GM12878 (cell line): ENCODE measurements around the gene MICAL3.

Experiments
- POLR2A ChIP-seq: IDR thresholded peaks from 2 replicates; pipeline ENCODE4 v1.6.1; 2011; ENCODE audit warnings: low read depth, mild to moderate bottlenecking, low read length
- TF ChIP-seq, protein P1 (sequence below), 3 experiments: IDR thresholded peaks in 2 of 3; conservative IDR thresholded peaks in 1 of 3; 2 replicates each; pipeline ENCODE4 v1.5.1; 2011; ENCODE audit warnings: low read depth in 3 of 3, low read length in 3 of 3, mild to moderate bottlenecking in 3 of 3, control low read depth in 2 of 3, moderate library complexity in 2 of 3, inconsistent platforms in 1 of 3, mixed read lengths in 1 of 3; ENCODE audit not compliant: control insufficient read depth in 2 of 3, insufficient read depth in 1 of 3; ENCODE audit errors: extremely low read depth in 1 of 3

DNA sequence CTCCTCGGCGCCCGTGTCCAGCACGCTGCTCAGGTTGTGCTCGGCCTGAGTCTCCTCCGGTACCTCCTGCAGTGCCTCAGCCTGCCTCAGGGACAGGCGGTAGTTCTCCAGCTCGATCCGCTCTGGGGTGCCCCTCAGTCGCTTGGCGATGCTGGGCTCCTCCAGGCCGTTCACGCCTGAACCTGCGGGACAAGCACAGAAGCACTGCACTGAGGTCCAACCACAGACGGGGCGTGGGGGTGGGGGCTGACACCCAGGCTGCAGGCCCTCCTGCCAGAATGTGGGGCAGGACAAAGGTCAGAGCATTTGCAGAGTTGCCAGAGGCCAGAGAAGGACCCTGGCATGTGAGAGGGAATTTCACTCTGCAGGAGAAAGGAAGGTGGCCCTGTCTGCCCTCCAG lies 182.5 kb downstream of the MICAL3 start:
- TF ChIP-seq POLR2A, result no peak
- TF ChIP-seq, protein P1, sequence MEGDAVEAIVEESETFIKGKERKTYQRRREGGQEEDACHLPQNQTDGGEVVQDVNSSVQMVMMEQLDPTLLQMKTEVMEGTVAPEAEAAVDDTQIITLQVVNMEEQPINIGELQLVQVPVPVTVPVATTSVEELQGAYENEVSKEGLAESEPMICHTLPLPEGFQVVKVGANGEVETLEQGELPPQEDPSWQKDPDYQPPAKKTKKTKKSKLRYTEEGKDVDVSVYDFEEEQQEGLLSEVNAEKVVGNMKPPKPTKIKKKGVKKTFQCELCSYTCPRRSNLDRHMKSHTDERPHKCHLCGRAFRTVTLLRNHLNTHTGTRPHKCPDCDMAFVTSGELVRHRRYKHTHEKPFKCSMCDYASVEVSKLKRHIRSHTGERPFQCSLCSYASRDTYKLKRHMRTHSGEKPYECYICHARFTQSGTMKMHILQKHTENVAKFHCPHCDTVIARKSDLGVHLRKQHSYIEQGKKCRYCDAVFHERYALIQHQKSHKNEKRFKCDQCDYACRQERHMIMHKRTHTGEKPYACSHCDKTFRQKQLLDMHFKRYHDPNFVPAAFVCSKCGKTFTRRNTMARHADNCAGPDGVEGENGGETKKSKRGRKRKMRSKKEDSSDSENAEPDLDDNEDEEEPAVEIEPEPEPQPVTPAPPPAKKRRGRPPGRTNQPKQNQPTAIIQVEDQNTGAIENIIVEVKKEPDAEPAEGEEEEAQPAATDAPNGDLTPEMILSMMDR (IDR thresholded peaks at IDR 0.05 in 2 of 3, conservative IDR thresholded peaks at IDR 0.05 in 1 of 3; ENCODE audit: control insufficient read depth in 2 of 3, extremely low read depth in 1 of 3, insufficient read depth in 1 of 3, low read depth in 3 of 3, low read length in 3 of 3), result no peak
